Astrocyte (in vitro differentiated cells and primary cell): ENCODE measurements around the gene MYLIP. TPM values are rescaled to one million over a fixed set of nuclear protein-coding genes. Genes with fewer than 3 reads are reported as not detected.

ENCODE experiments used
- DNase-seq: peaks from one replicate; pipeline ENCODE4 v3.0.0-alpha.2; 2010; ENCODE audit warnings: low read depth
- FAIRE-seq: peaks from 2 replicates; lab custom pipeline; 2011; peaks lifted over from hg19 to GRCh38; lab: Jason Lieb, UNC
- H2AFZ ChIP-seq: 2 replicates; pipeline ENCODE4 v1.6.0; 2012; ENCODE audit warnings: low read depth, low read length, inconsistent platforms
- H3K27ac ChIP-seq: 2 replicates; pipeline ENCODE4 v1.5.1; 2011; ENCODE audit warnings: low read depth, low read length, inconsistent platforms
- H3K27me3 ChIP-seq: 2 replicates; pipeline ENCODE4 v1.6.0; 2011; ENCODE audit warnings: low read length, inconsistent platforms; ENCODE audit not compliant: insufficient read depth
- H3K36me3 ChIP-seq: 2 replicates; pipeline ENCODE4 v1.5.1; 2011; ENCODE audit warnings: low read length, inconsistent platforms; ENCODE audit not compliant: insufficient read depth
- H3K4me1 ChIP-seq: 2 replicates; pipeline ENCODE4 v1.5.1; 2011; ENCODE audit warnings: low read length, inconsistent platforms; ENCODE audit not compliant: insufficient read depth
- H3K4me2 ChIP-seq: 2 replicates; pipeline ENCODE4 v1.6.0; 2012; ENCODE audit warnings: low read length, inconsistent platforms
- H3K4me3 ChIP-seq: 2 replicates; pipeline ENCODE4 v1.5.1; 2011; ENCODE audit warnings: low read depth, mild to moderate bottlenecking, low read length, inconsistent platforms; ENCODE audit not compliant: insufficient read depth
- H3K79me2 ChIP-seq: 2 replicates; pipeline ENCODE4 v1.6.0; 2012; ENCODE audit warnings: mild to moderate bottlenecking, low read length, inconsistent platforms; ENCODE audit not compliant: insufficient read depth
- H3K9ac ChIP-seq: 2 replicates; pipeline ENCODE4 v1.6.0; 2012; ENCODE audit warnings: mild to moderate bottlenecking, low read length, inconsistent platforms
- H3K9me3 ChIP-seq: 2 replicates; pipeline ENCODE4 v1.5.1; 2012; ENCODE audit warnings: low read depth, mild to moderate bottlenecking, low read length, inconsistent platforms; ENCODE audit not compliant: insufficient read depth
- H4K20me1 ChIP-seq: 2 replicates; pipeline ENCODE4 v1.6.0; 2012; ENCODE audit warnings: low read length, inconsistent platforms; ENCODE audit not compliant: insufficient read depth
- H3K27ac Mint-ChIP-seq: one replicate; pipeline ENCODE4 v1.8.0; 2021; ENCODE audit warnings: mild to moderate bottlenecking, mixed read lengths; ENCODE audit not compliant: unreplicated experiment
- H3K27me3 Mint-ChIP-seq: one replicate; pipeline ENCODE4 v1.8.0; 2021; ENCODE audit warnings: low read depth, mixed read lengths; ENCODE audit not compliant: unreplicated experiment
- H3K36me3 Mint-ChIP-seq: one replicate; pipeline ENCODE4 v1.8.0; 2021; ENCODE audit warnings: low read depth, mixed read lengths; ENCODE audit not compliant: unreplicated experiment
- H3K4me1 Mint-ChIP-seq: one replicate; pipeline ENCODE4 v1.8.0; 2021; ENCODE audit warnings: low read depth, mixed read lengths; ENCODE audit not compliant: unreplicated experiment
- H3K4me3 Mint-ChIP-seq: one replicate; pipeline ENCODE4 v1.8.0; 2021; ENCODE audit warnings: mild to moderate bottlenecking, moderate library complexity, mixed read lengths; ENCODE audit not compliant: unreplicated experiment
- H3K9me3 Mint-ChIP-seq: one replicate; pipeline ENCODE4 v1.8.0; 2021; ENCODE audit warnings: mild to moderate bottlenecking, mixed read lengths; ENCODE audit not compliant: unreplicated experiment
- CTCF ChIP-seq: IDR thresholded peaks from 2 replicates; pipeline ENCODE4 v1.5.1; 2011; ENCODE audit warnings: low read depth, mild to moderate bottlenecking, inconsistent platforms, low read length, moderate library complexity; ENCODE audit not compliant: insufficient read depth
- EZH2 ChIP-seq: IDR thresholded peaks from 2 replicates; pipeline ENCODE4 v1.6.1; 2012; ENCODE audit warnings: mild to moderate bottlenecking, low read length, inconsistent platforms; ENCODE audit not compliant: insufficient read depth
- total RNA-seq: library from RNA; stranded (reverse); gene quantifications from 2 replicates; pipeline ENCODE4 v1.2.1, GENCODE V29; 2021

Gene MYLIP
- total RNA-seq, 1 donor from 2014 or later, result 12.9 TPM

GRCh38 chr6:16098211-16098610 lies 30.7 kb upstream of the MYLIP start:
- TF ChIP-seq CTCF (no peak), EZH2 (no peak)
- FAIRE-seq (no peak), DNase-seq (no peak)
- no peaks in the 10 kb centered on the region for H3K36me3 ChIP-seq
- no peak overlapping the region for H3K4me3 ChIP-seq
- no peaks in the 10 kb centered on the region for H3K4me1 Mint-ChIP-seq
- H3K4me2 ChIP-seq, result no peak overlapping the region
- H3K27me3 Mint-ChIP-seq, result peaks cover 5% of the 10 kb centered on the region
- peaks cover 14% of the 10 kb centered on the region for H3K9me3 Mint-ChIP-seq
- H4K20me1 ChIP-seq, result no peaks in the 10 kb centered on the region
- no peak overlapping the region for H3K4me3 Mint-ChIP-seq
- no peak overlapping the region for H3K27ac Mint-ChIP-seq
- H3K79me2 ChIP-seq, result no peaks in the 10 kb centered on the region
- H3K9me3 ChIP-seq, result peaks cover 3% of the 10 kb centered on the region
- peaks cover 2% of the 10 kb centered on the region for H3K36me3 Mint-ChIP-seq
- no peaks in the 10 kb centered on the region for H3K27me3 ChIP-seq
- H3K4me1 ChIP-seq, result no peaks in the 10 kb centered on the region
- no peak overlapping the region for H3K9ac ChIP-seq
- H2AFZ ChIP-seq, result no peak overlapping the region
- no peak overlapping the region for H3K27ac ChIP-seq

GRCh38 chr6:16102208-16102607 lies 26.7 kb upstream of the MYLIP start:
- Mint-ChIP-seq H3K36me3 (peaks cover 2% of the 10 kb centered on the region), H3K27ac (no peak overlapping the region), H3K27me3 (peaks cover 2% of the 10 kb centered on the region), H3K9me3 (peaks cover 14% of the 10 kb centered on the region), H3K4me3 (no peak overlapping the region), H3K4me1 (peaks cover 5% of the 10 kb centered on the region)
- peaks cover 3% of the 10 kb centered on the region for H3K9me3 ChIP-seq
- DNase-seq, result no peak
- no peak overlapping the region for H3K4me3 ChIP-seq
- H3K79me2 ChIP-seq, result no peaks in the 10 kb centered on the region
- no peaks in the 10 kb centered on the region for H3K4me1 ChIP-seq
- no peak overlapping the region for H2AFZ ChIP-seq
- no peaks in the 10 kb centered on the region for H3K36me3 ChIP-seq
- FAIRE-seq, result no peak
- H3K9ac ChIP-seq, result no peak overlapping the region
- H3K4me2 ChIP-seq, result no peak overlapping the region
- no peaks in the 10 kb centered on the region for H3K27me3 ChIP-seq
- no peaks in the 10 kb centered on the region for H4K20me1 ChIP-seq
- H3K27ac ChIP-seq, result no peak overlapping the region
- TF ChIP-seq CTCF, result no peak
- no peak for TF ChIP-seq EZH2

- Histone ChIP-seq H3K9me3 (peaks cover 3% of the 10 kb centered on the region), H3K79me2 (no peaks in the 10 kb centered on the region), H4K20me1 (no peaks in the 10 kb centered on the region), H3K27ac (no peak overlapping the region), H2AFZ (no peak overlapping the region), H3K27me3 (no peaks in the 10 kb centered on the region), H3K36me3 (no peaks in the 10 kb centered on the region), H3K4me1 (no peaks in the 10 kb centered on the region), H3K9ac (no peak overlapping the region), H3K4me2 (no peak overlapping the region), H3K4me3 (no peak overlapping the region)
- TF ChIP-seq EZH2, result no peak
- TF ChIP-seq CTCF, result no peak
- Mint-ChIP-seq H3K9me3 (peaks cover 12% of the 10 kb centered on the region), H3K4me1 (peaks cover 6% of the 10 kb centered on the region), H3K27ac (no peak overlapping the region), H3K36me3 (no peaks in the 10 kb centered on the region), H3K27me3 (no peaks in the 10 kb centered on the region), H3K4me3 (no peak overlapping the region)
- DNase-seq (no peak), FAIRE-seq (no peak)
These were observed 25.2 kb upstream of the MYLIP start for GRCh38 chr6:16103722-16104121.
